Measurements from ENCODE around the gene AUTS2.

AUTS2 gene

GRCh38 chr7:70736715-70737460, 1138.6 kb downstream of the AUTS2 start:
- no peaks in the 10 kb centered on the region for H3K27me3 ChIP-seq (ENCODE audit: low read length)
- H3K9me2 ChIP-seq (replicated peaks; ENCODE audit: insufficient read depth, low read length), result no peaks in the 10 kb centered on the region
- H3K36me3 ChIP-seq (ENCODE audit: low read length), result no peaks in the 10 kb centered on the region
- H2AFZ ChIP-seq (ENCODE audit: low read depth, low read length, severe bottlenecking), result no peak overlapping the region
- H3K9me3 ChIP-seq (ENCODE audit: insufficient read depth, low read length), result no peaks in the 10 kb centered on the region
- no peak overlapping the region for H3K4me2 ChIP-seq (ENCODE audit: low read depth, low read length, poor library complexity, severe bottlenecking)
- 0 out of 2 replicates have a peak, but pooled peaks cover 6% of the 10 kb centered on the region for H4K20me1 ChIP-seq (ENCODE audit: low read depth, low read length)
- no peak overlapping the region for H3K27ac ChIP-seq (ENCODE audit: low read depth, low read length)
- no peaks in the 10 kb centered on the region for H3K79me2 ChIP-seq (ENCODE audit: insufficient read depth, low read length)
- H3K9ac ChIP-seq (ENCODE audit: low read length), result no peak overlapping the region
- H3K4me3 ChIP-seq (ENCODE audit: insufficient read depth, low read length, poor library complexity, severe bottlenecking), result no peak overlapping the region
- TF ChIP-seq, protein P1, sequence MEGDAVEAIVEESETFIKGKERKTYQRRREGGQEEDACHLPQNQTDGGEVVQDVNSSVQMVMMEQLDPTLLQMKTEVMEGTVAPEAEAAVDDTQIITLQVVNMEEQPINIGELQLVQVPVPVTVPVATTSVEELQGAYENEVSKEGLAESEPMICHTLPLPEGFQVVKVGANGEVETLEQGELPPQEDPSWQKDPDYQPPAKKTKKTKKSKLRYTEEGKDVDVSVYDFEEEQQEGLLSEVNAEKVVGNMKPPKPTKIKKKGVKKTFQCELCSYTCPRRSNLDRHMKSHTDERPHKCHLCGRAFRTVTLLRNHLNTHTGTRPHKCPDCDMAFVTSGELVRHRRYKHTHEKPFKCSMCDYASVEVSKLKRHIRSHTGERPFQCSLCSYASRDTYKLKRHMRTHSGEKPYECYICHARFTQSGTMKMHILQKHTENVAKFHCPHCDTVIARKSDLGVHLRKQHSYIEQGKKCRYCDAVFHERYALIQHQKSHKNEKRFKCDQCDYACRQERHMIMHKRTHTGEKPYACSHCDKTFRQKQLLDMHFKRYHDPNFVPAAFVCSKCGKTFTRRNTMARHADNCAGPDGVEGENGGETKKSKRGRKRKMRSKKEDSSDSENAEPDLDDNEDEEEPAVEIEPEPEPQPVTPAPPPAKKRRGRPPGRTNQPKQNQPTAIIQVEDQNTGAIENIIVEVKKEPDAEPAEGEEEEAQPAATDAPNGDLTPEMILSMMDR (IDR thresholded peaks at IDR 0.05; ENCODE audit: insufficient read depth, low read length, poor library complexity, severe bottlenecking), result no peak
- TF ChIP-seq EZH2phosphoT487 (conservative IDR thresholded peaks at IDR 0.05; ENCODE audit: low read length), result no peak
- no peaks in the 10 kb centered on the region for H3F3A ChIP-seq (ENCODE audit: insufficient read depth)

- no peaks in the 10 kb centered on the region for H3K27me3 ChIP-seq (ENCODE audit: low read length)
- H3K9me3 ChIP-seq (ENCODE audit: insufficient read depth, low read length), result no peaks in the 10 kb centered on the region
- TF ChIP-seq, protein P1 (IDR thresholded peaks at IDR 0.05; ENCODE audit: insufficient read depth, low read length, poor library complexity, severe bottlenecking), result no peak
- H3K79me2 ChIP-seq (ENCODE audit: insufficient read depth, low read length), result no peaks in the 10 kb centered on the region
- H4K20me1 ChIP-seq (ENCODE audit: low read depth, low read length), result 0 out of 2 replicates have a peak, but pooled peaks cover 6% of the 10 kb centered on the region
- no peak overlapping the region for H3K4me2 ChIP-seq (ENCODE audit: low read depth, low read length, poor library complexity, severe bottlenecking)
- no peak overlapping the region for H3K9ac ChIP-seq (ENCODE audit: low read length)
- no peak overlapping the region for H3K4me3 ChIP-seq (ENCODE audit: insufficient read depth, low read length, poor library complexity, severe bottlenecking)
- no peaks in the 10 kb centered on the region for H3F3A ChIP-seq (ENCODE audit: insufficient read depth)
- no peak overlapping the region for H2AFZ ChIP-seq (ENCODE audit: low read depth, low read length, severe bottlenecking)
- H3K27ac ChIP-seq (ENCODE audit: low read depth, low read length), result no peak overlapping the region
- no peaks in the 10 kb centered on the region for H3K36me3 ChIP-seq (ENCODE audit: low read length)
- H3K9me2 ChIP-seq (replicated peaks; ENCODE audit: insufficient read depth, low read length), result no peaks in the 10 kb centered on the region
Observed at GRCh38 chr7:70738151-70738885, 1140.0 kb downstream of the AUTS2 start.

GRCh38 chr7:70739646-70740210, 1141.5 kb downstream of the AUTS2 start:
- Histone ChIP-seq H3K27me3 (ENCODE audit: low read length) (no peaks in the 10 kb centered on the region), H3K9me3 (ENCODE audit: insufficient read depth, low read length) (no peaks in the 10 kb centered on the region), H2AFZ (ENCODE audit: low read depth, low read length, severe bottlenecking) (no peak overlapping the region), H3K9me2 (replicated peaks; ENCODE audit: insufficient read depth, low read length) (no peaks in the 10 kb centered on the region), H4K20me1 (ENCODE audit: low read depth, low read length) (0 out of 2 replicates have a peak, but pooled peaks cover 6% of the 10 kb centered on the region), H3K27ac (ENCODE audit: low read depth, low read length) (no peak overlapping the region), H3K79me2 (ENCODE audit: insufficient read depth, low read length) (no peaks in the 10 kb centered on the region), H3F3A (ENCODE audit: insufficient read depth) (no peaks in the 10 kb centered on the region), H3K4me2 (ENCODE audit: low read depth, low read length, poor library complexity, severe bottlenecking) (no peak overlapping the region), H3K9ac (ENCODE audit: low read length) (no peak overlapping the region), H3K36me3 (ENCODE audit: low read length) (no peaks in the 10 kb centered on the region), H3K4me3 (ENCODE audit: insufficient read depth, low read length, poor library complexity, severe bottlenecking) (no peak overlapping the region)
- TF ChIP-seq, protein P1 (IDR thresholded peaks at IDR 0.05; ENCODE audit: insufficient read depth, low read length, poor library complexity, severe bottlenecking), result no peak
- TF ChIP-seq EZH2phosphoT487 (conservative IDR thresholded peaks at IDR 0.05; ENCODE audit: low read length), result no peak

Data from SU-DHL-6 (cell line).